Skeletal muscle tissue (tissue), 4 donors: ENCODE data around the gene DGAT2. TPM values are rescaled to one million over a fixed set of nuclear protein-coding genes. Genes with fewer than 3 reads are reported as not detected.
A peak's percentile ranks its signal among the peaks of the same experiment; 100 is the strongest.

Experiments used
- H3K27ac ChIP-seq: one replicate; pipeline ENCODE4 v1.7.0; 2013; ENCODE audit warnings: mild to moderate bottlenecking, low read depth, low read length, inconsistent platforms
- H3K27me3 ChIP-seq, 3 donors: one replicate each; pipeline ENCODE4 v1.7.0; 2013; ENCODE audit warnings: low read length in 3 of 3; ENCODE audit not compliant: control insufficient read depth in 3 of 3, insufficient read depth in 3 of 3
- H3K36me3 ChIP-seq, 3 donors: one replicate each; pipeline ENCODE4 v1.7.0; 2013; ENCODE audit warnings: low read length in 3 of 3; ENCODE audit not compliant: control insufficient read depth in 3 of 3, insufficient read depth in 3 of 3
- H3K4me1 ChIP-seq, 3 donors: one replicate each; pipeline ENCODE4 v1.7.0; 2013; ENCODE audit warnings: low read length in 3 of 3, mild to moderate bottlenecking in 3 of 3; ENCODE audit not compliant: control insufficient read depth in 3 of 3, insufficient read depth in 3 of 3
- H3K4me3 ChIP-seq, 3 donors: one replicate each; pipeline ENCODE4 v1.7.0; 2013; ENCODE audit warnings: low read length in 3 of 3
- H3K9ac ChIP-seq, 3 donors: one replicate each; pipeline ENCODE4 v1.7.0; 2013; ENCODE audit warnings: low read length in 3 of 3, mild to moderate bottlenecking in 3 of 3, moderate library complexity in 2 of 3, low read depth in 1 of 3
- H3K9me3 ChIP-seq, 3 donors: one replicate each; pipeline ENCODE4 v1.7.0; 2013; ENCODE audit warnings: low read length in 3 of 3; ENCODE audit not compliant: control insufficient read depth in 3 of 3
- total RNA-seq: library from RNA; depleted of rRNA; stranded (reverse); fragments of >200 nt; gene quantifications from one replicate; pipeline ENCODE4 v1.2.3, GENCODE V29; 2014
- donor health status: Osteomylitis.

The DGAT2 gene
- total RNA-seq, 1 donor from 2014 or later, result 19.3 TPM

- no peak overlapping the region for H3K9ac ChIP-seq
- no peak overlapping the region for H3K4me3 ChIP-seq
- H3K4me1 ChIP-seq, result peaks cover 8 to 14% (median 13%) of the 10 kb centered on the region in 3 donors
- no peak overlapping the region for H3K27ac ChIP-seq
- H3K9me3 ChIP-seq, result no peaks in the 10 kb centered on the region
- H3K36me3 ChIP-seq, result no peaks in the 10 kb centered on the region
- H3K27me3 ChIP-seq, result peaks cover 5 to 22% (median 21%) of the 10 kb centered on the region in 3 donors
Observed at GRCh38 chr11:75766443-75767227, 1.9 kb upstream of the DGAT2 start.

- H3K9ac ChIP-seq, result no peak overlapping the region
- peaks cover 5 to 22% (median 21%) of the 10 kb centered on the region in 3 donors for H3K27me3 ChIP-seq
- peaks cover 8 to 14% (median 13%) of the 10 kb centered on the region in 3 donors for H3K4me1 ChIP-seq
- no peaks in the 10 kb centered on the region for H3K9me3 ChIP-seq
- no peak overlapping the region for H3K27ac ChIP-seq
- H3K36me3 ChIP-seq, result no peaks in the 10 kb centered on the region
- no peak overlapping the region for H3K4me3 ChIP-seq
Observed at GRCh38 chr11:75767228-75767572, 1.4 kb upstream of the DGAT2 start.

GRCh38 chr11:75767793-75768111 is 826 bp upstream of the DGAT2 start:
- H3K9ac ChIP-seq, result peak overlapping the region in 1 of 3 donors; percentile 79
- H3K27me3 ChIP-seq, result peaks cover 5 to 22% (median 21%) of the 10 kb centered on the region in 3 donors
- no peaks in the 10 kb centered on the region for H3K9me3 ChIP-seq
- H3K27ac ChIP-seq, result no peak overlapping the region
- H3K36me3 ChIP-seq, result no peaks in the 10 kb centered on the region
- peaks cover 8 to 14% (median 13%) of the 10 kb centered on the region in 3 donors for H3K4me1 ChIP-seq
- H3K4me3 ChIP-seq, result peak overlapping the region in 1 of 3 donors; percentile 58

- peak overlapping the region in 2 of 3 donors; percentile 58 to 70 for H3K4me3 ChIP-seq
- peaks cover 8 to 14% (median 13%) of the 10 kb centered on the region in 3 donors for H3K4me1 ChIP-seq
- no peaks in the 10 kb centered on the region for H3K9me3 ChIP-seq
- H3K36me3 ChIP-seq, result no peaks in the 10 kb centered on the region
- H3K27me3 ChIP-seq, result peaks cover 5 to 22% (median 18%) of the 10 kb centered on the region in 3 donors
- peak overlapping the region in 2 of 3 donors; percentile 45 to 79 for H3K9ac ChIP-seq
- no peak overlapping the region for H3K27ac ChIP-seq
Observed at GRCh38 chr11:75768909-75769771, 562 bp downstream of the DGAT2 start.

- Histone ChIP-seq H3K4me1 (peaks cover 8 to 14% (median 13%) of the 10 kb centered on the region in 3 donors), H3K27ac (no peak overlapping the region), H3K4me3 (no peak overlapping the region), H3K27me3 (peaks cover 5 to 18% (median 18%) of the 10 kb centered on the region in 3 donors), H3K36me3 (no peaks in the 10 kb centered on the region), H3K9ac (no peak overlapping the region), H3K9me3 (no peaks in the 10 kb centered on the region)
Observed at GRCh38 chr11:75770102-75770501, 1.5 kb downstream of the DGAT2 start.

GRCh38 chr11:75771646-75772410 is 3.2 kb downstream of the DGAT2 start:
- no peak overlapping the region for H3K27ac ChIP-seq
- peaks cover 5 to 18% (median 14%) of the 10 kb centered on the region in 3 donors for H3K27me3 ChIP-seq
- H3K36me3 ChIP-seq, result no peaks in the 10 kb centered on the region
- H3K9me3 ChIP-seq, result no peaks in the 10 kb centered on the region
- H3K9ac ChIP-seq, result no peak overlapping the region
- H3K4me1 ChIP-seq, result peaks cover 8 to 14% (median 13%) of the 10 kb centered on the region in 3 donors
- no peak overlapping the region for H3K4me3 ChIP-seq

- H3K27ac ChIP-seq, result no peak overlapping the region
- H3K36me3 ChIP-seq, result no peaks in the 10 kb centered on the region
- peaks cover 2 to 7% (median 4%) of the 10 kb centered on the region in 3 donors for H3K27me3 ChIP-seq
- H3K4me1 ChIP-seq, result peaks cover 2 to 4% (median 3%) of the 10 kb centered on the region in 3 donors
- no peaks in the 10 kb centered on the region for H3K9me3 ChIP-seq
- H3K9ac ChIP-seq, result no peak overlapping the region
- H3K4me3 ChIP-seq, result no peak overlapping the region
Observed at GRCh38 chr11:75773595-75774353, 5.2 kb downstream of the DGAT2 start.

GRCh38 chr11:75775056-75775455 is 6.5 kb downstream of the DGAT2 start:
- Histone ChIP-seq H3K9me3 (no peaks in the 10 kb centered on the region), H3K4me3 (no peak overlapping the region), H3K36me3 (no peaks in the 10 kb centered on the region), H3K4me1 (no peaks in the 10 kb centered on the region), H3K9ac (no peak overlapping the region), H3K27me3 (no peaks in the 10 kb centered on the region), H3K27ac (no peak overlapping the region)

GRCh38 chr11:75776546-75776945 is 8.0 kb downstream of the DGAT2 start:
- Histone ChIP-seq H3K9ac (no peak overlapping the region), H3K9me3 (no peaks in the 10 kb centered on the region), H3K4me3 (no peak overlapping the region), H3K27ac (no peak overlapping the region), H3K4me1 (no peaks in the 10 kb centered on the region), H3K36me3 (no peaks in the 10 kb centered on the region), H3K27me3 (no peaks in the 10 kb centered on the region)
